K562 (cell line): ENCODE results near the gene GBA3. TPM values are rescaled to one million over a fixed set of nuclear protein-coding genes. Genes with fewer than 3 reads are reported as not detected.

Experiments used
- ATAC-seq: fragments of 200-7000 bp; cut with Tn5 transposase; 3 replicates; pipeline ENCODE4 v1.9.1; 2020; ENCODE audit warnings: moderate library complexity
- BruUV-seq: library from RNA; stranded (reverse); fragments of 400-500 nt; replicated peaks from 2 replicates; lab custom pipeline; 2021; lab: Mats Ljungman, UMichigan
- CTCF ChIA-PET: fragments of 300-600 bp; formaldehyde crosslinking; extraction: SDS; loops from one replicate; lab custom pipeline; 2021; ENCODE audit warnings: low intra/inter-chr PET ratio; lab: Yijun Ruan, JAX
- POLR2A ChIA-PET: fragments of 300-600, 350-650 bp; sonication (Branson Sonifier 250); formaldehyde crosslinking; extraction: SDS; loops from one replicate; lab custom pipeline; 2021; ENCODE audit warnings: antibody characterized with exemption, inconsistent platforms; lab: Yijun Ruan, JAX
- DNase-seq, 4 experiments: peaks; one replicate each; pipeline versions ENCODE4 v3.0.0 to v3.0.0-alpha.2; 2011 to 2018; ENCODE audit warnings: low spot score in 3 of 4, mixed read lengths in 3 of 4; ENCODE audit errors: extremely low read depth in 1 of 4
- FAIRE-seq: peaks from 2 replicates; lab custom pipeline; 2011; peaks lifted over from hg19 to GRCh38; lab: Jason Lieb, UNC
- H2AFZ ChIP-seq: 2 replicates; pipeline ENCODE4 v1.6.0; 2011; ENCODE audit warnings: low read depth, low read length, control low read depth, inconsistent platforms
- H3K27ac ChIP-seq: fragments of 200-600 bp; 3 replicates; pipeline ENCODE4 v1.8.0; 2011; ENCODE audit warnings: low read depth, mild to moderate bottlenecking, control low read depth, inconsistent platforms, low read length, moderate library complexity, mixed read lengths; ENCODE audit errors: extremely low read depth
- H3K27me3 ChIP-seq, 2 experiments: fragments of 300-600 bp in 1 of 2; 2 replicates in 1 of 2; 3 replicates in 1 of 2; pipeline versions ENCODE4 v1.6.0 to v1.8.0; 2011; ENCODE audit warnings: inconsistent platforms in 2 of 2, low read length in 2 of 2, mild to moderate bottlenecking in 1 of 2, mixed read lengths in 1 of 2, moderate library complexity in 1 of 2; ENCODE audit not compliant: control insufficient read depth in 2 of 2, insufficient read depth in 2 of 2
- H3K36me3 ChIP-seq: fragments of 300-600 bp; 3 replicates; pipeline ENCODE4 v1.8.0; 2011; ENCODE audit warnings: mild to moderate bottlenecking, low read length, inconsistent platforms; ENCODE audit not compliant: control insufficient read depth, insufficient read depth
- H3K4me1 ChIP-seq, 2 experiments: fragments of 200-600 bp in 1 of 2; replicated peaks in 1 of 2; 2 replicates in 1 of 2; 3 replicates in 1 of 2; pipeline versions ENCODE4 v1.5.1 to v1.8.0; 2011; ENCODE audit warnings: inconsistent platforms in 2 of 2, low read length in 2 of 2, mild to moderate bottlenecking in 1 of 2, mixed read lengths in 1 of 2, moderate library complexity in 1 of 2; ENCODE audit not compliant: control insufficient read depth in 2 of 2, insufficient read depth in 2 of 2
- H3K4me2 ChIP-seq: 2 replicates; pipeline ENCODE4 v1.6.1; 2011; ENCODE audit warnings: low read length, control low read depth, inconsistent platforms, mixed read lengths; ENCODE audit not compliant: insufficient read depth
- H3K4me3 ChIP-seq: fragments of 200-600 bp; sonication (generic), shearing (Covaris generic); 2 replicates; pipeline ENCODE4 v1.5.1; 2016; ENCODE audit warnings: control low read depth, inconsistent platforms
- H3K79me2 ChIP-seq: fragments of 200-600 bp; 3 replicates; pipeline ENCODE4 v1.8.0; 2011; ENCODE audit warnings: low read length, inconsistent platforms; ENCODE audit not compliant: control insufficient read depth, insufficient read depth
- H3K9ac ChIP-seq, 2 experiments: 2 replicates each; pipeline versions ENCODE4 v1.6.0 to v1.6.1; 2011; ENCODE audit warnings: low read depth in 2 of 2, low read length in 2 of 2, control low read depth in 1 of 2, inconsistent platforms in 1 of 2, mild to moderate bottlenecking in 1 of 2, mixed read lengths in 1 of 2; ENCODE audit not compliant: insufficient read depth in 1 of 2
- H3K9me1 ChIP-seq: one replicate; pipeline ENCODE4 v1.6.0; 2011; ENCODE audit warnings: inconsistent platforms, mild to moderate bottlenecking, low read length, moderate library complexity; ENCODE audit not compliant: control insufficient read depth, insufficient read depth
- H3K9me3 ChIP-seq: replicated peaks from 2 replicates; pipeline ENCODE4 v1.5.1; 2011; ENCODE audit warnings: low read depth, low read length, inconsistent platforms; ENCODE audit not compliant: control insufficient read depth, insufficient read depth
- H4K20me1 ChIP-seq: replicated peaks from 2 replicates; pipeline ENCODE4 v1.6.1; 2011; ENCODE audit warnings: low read length, inconsistent platforms, mixed read lengths; ENCODE audit not compliant: control insufficient read depth, insufficient read depth
- CSDE1 ChIP-seq, 2 experiments: fragments of 450-650 bp; IDR thresholded peaks; 2 replicates each; pipeline ENCODE4 v1.6.1; 2016; ENCODE audit warnings: mild to moderate bottlenecking in 1 of 2
- DPF2 ChIP-seq: fragments of 450-650 bp; IDR thresholded peaks from 2 replicates; pipeline ENCODE4 v1.6.1; 2016
- HNRNPH1 ChIP-seq: fragments of 200-400 bp; formaldehyde crosslinking; optimal IDR thresholded peaks from 2 replicates; pipeline ENCODE3; 2017; ENCODE audit warnings: low read depth, mild to moderate bottlenecking, low read length, moderate library complexity
- MCM3 ChIP-seq: fragments of 450-650 bp; IDR thresholded peaks from 2 replicates; pipeline ENCODE4 v1.6.1; 2016
- MYC ChIP-seq, 2 experiments: fragments of 250-450 bp in 1 of 2; sonication (Bioruptor Pico) in 1 of 2; IDR thresholded peaks; 2 replicates each; pipeline versions ENCODE4 v1.5.1 to v1.6.1; 2012 to 2021; ENCODE audit warnings: low read depth in 2 of 2, borderline replicate concordance in 1 of 2, improper control_type of control experiment in 1 of 2, low read length in 1 of 2, mild to moderate bottlenecking in 1 of 2, moderate library complexity in 1 of 2
- NCOR1 ChIP-seq: fragments of 450-650 bp; IDR thresholded peaks from 2 replicates; pipeline ENCODE4 v1.6.1; 2016; ENCODE audit warnings: mild to moderate bottlenecking, moderate library complexity
- NELFE ChIP-seq: IDR thresholded peaks from 2 replicates; pipeline ENCODE4 v1.6.1; 2011; ENCODE audit warnings: mild to moderate bottlenecking; ENCODE audit not compliant: insufficient read depth, insufficient read length
- NKRF ChIP-seq: fragments of 450-650 bp; IDR thresholded peaks from 2 replicates; pipeline ENCODE4 v1.6.1; 2016; ENCODE audit warnings: borderline replicate concordance
- PHF8 ChIP-seq: fragments of 200-600 bp; sonication (generic); IDR thresholded peaks from 2 replicates; pipeline ENCODE4 v1.6.1; 2012; ENCODE audit warnings: mixed run types, mild to moderate bottlenecking, inconsistent platforms, low read length, moderate library complexity, borderline replicate concordance
- SNAPC5 ChIP-seq: fragments of 250-450 bp; sonication (Bioruptor Pico); IDR thresholded peaks from 2 replicates; pipeline ENCODE4 v1.8.0; 2021; ENCODE audit warnings: moderate library complexity, mild to moderate bottlenecking, inconsistent platforms
- ZBTB26 ChIP-seq: fragments of 450-650 bp; formaldehyde crosslinking; IDR thresholded peaks from 2 replicates; pipeline ENCODE4 v1.4.0; 2022; ENCODE audit warnings: missing genetic modification characterization
- ZFP36 ChIP-seq: fragments of 150-350 bp; IDR thresholded peaks from 2 replicates; pipeline ENCODE4 v1.6.1; 2018; ENCODE audit warnings: low read length, low read depth; ENCODE audit not compliant: partially characterized antibody
- ZNF316 ChIP-seq: fragments of 450-650 bp; IDR thresholded peaks from 2 replicates; pipeline ENCODE4 v1.6.1; 2016
- ZNF830 ChIP-seq: fragments of 250-450 bp; sonication (Bioruptor Pico); IDR thresholded peaks from 2 replicates; pipeline ENCODE4 v1.5.0; 2021; ENCODE audit warnings: mild to moderate bottlenecking
- WGBS: fragments of 100-300 bp; shearing (Covaris generic); methylation state at CpG from one replicate; pipeline ENCODE4 v1.1.6; 2016; ENCODE audit warnings: low coverage, mixed read lengths; ENCODE audit not compliant: insufficient coverage; ENCODE audit errors: missing lambda C conversion rate; 5-methylcytosine and 5-hydroxymethylcytosine counted together
- in situ Hi-C: fragments of 300-500 bp; cut with MboI; formaldehyde crosslinking; loops from 4 replicates; pipeline ENCODE4 v1.15.0; 2018; ENCODE audit warnings: inconsistent platforms, mixed read lengths
- intact Hi-C: fragments of 100-400 bp; cut with micrococcal nuclease; formaldehyde crosslinking; loops from 2 replicates; pipeline ENCODE4 v1.14.2; 2022
- polyA plus RNA-seq, 8 experiments: library from polyadenylated mRNA; depleted of rRNA in 4 of 8; stranded (reverse) in 5 of 8; unstranded in 3 of 8; fragments of >200 nt; fragmentation: Nextera tagmentation in 2 of 8; fragmentation: Illumina TruSeq in 1 of 8; extraction: Ambion mirVana in 2 of 8; extraction: Trizol in 1 of 8; gene quantifications; 2 replicates each; pipeline versions ENCODE4 v1.2.1 to v1.2.3, GENCODE V29; 2011 to 2014; ENCODE audit warnings: inconsistent platforms in 1 of 8, missing spikeins in 1 of 8
- total RNA-seq, 7 experiments: library from RNA; depleted of rRNA in 6 of 7; stranded (reverse); fragments of >200 nt in 6 of 7; fragmentation: Illumina TruSeq in 2 of 7; extraction: Trizol in 2 of 7; gene quantifications; 2 replicates each; pipeline versions ENCODE4 v1.2.1 to v1.2.3, GENCODE V29; 2011 to 2021; ENCODE audit warnings: low replicate concordance in 1 of 7

The GBA3 gene
- total and polyA plus RNA-seq, 9 of the 15 experiments (the other 6 are each of a cell fraction or from before 2014, with no cell fraction given): 0.13 to 0.75 (median 0.40) TPM; not detected in 1

- intact Hi-C loops (no loop called here), in situ Hi-C loops (no loop called here)
- DNase-seq (no peak), FAIRE-seq (no peak), ATAC-seq (no peak)
- no peaks in the 10 kb centered on the region for H4K20me1 ChIP-seq
- no peaks in the 10 kb centered on the region for H3K9me3 ChIP-seq
- H3K79me2 ChIP-seq: no peaks in the 10 kb centered on the region
- H3K27me3 ChIP-seq: no peaks in the 10 kb centered on the region
- ChIA-PET POLR2A (no interaction called here), CTCF (no interaction called here)
- no peak overlapping the region for H2AFZ ChIP-seq
- H3K4me3 ChIP-seq: no peak overlapping the region
- H3K9me1 ChIP-seq: no peaks in the 10 kb centered on the region
- no peak for TF ChIP-seq MCM3
- TF ChIP-seq SNAPC5 (CRISPR knock-in tag): no peak
- TF ChIP-seq CSDE1 (IDR thresholded peaks at IDR 0.05): no peak
- TF ChIP-seq NKRF: no peak
- TF ChIP-seq MYC (IDR thresholded peaks at IDR 0.05; ENCODE audit: low read depth, low read length): no peak
- TF ChIP-seq MYC (CRISPR knock-in tag; IDR thresholded peaks at IDR 0.05; ENCODE audit: borderline replicate concordance, low read depth): no peak
- TF ChIP-seq ZBTB26 (CRISPR knock-in tag): no peak
- no peak for TF ChIP-seq ZNF316
- TF ChIP-seq ZNF830 (CRISPR knock-in tag): no peak
- no peak for TF ChIP-seq DPF2
- TF ChIP-seq HNRNPH1: no peak
- no peak for TF ChIP-seq PHF8
- TF ChIP-seq ZFP36: no peak
- TF ChIP-seq NCOR1: no peak
- TF ChIP-seq NELFE: no peak
- no peak overlapping the region for H3K27ac ChIP-seq
- H3K4me2 ChIP-seq: no peak overlapping the region
- no peaks in the 10 kb centered on the region for H3K36me3 ChIP-seq
- WGBS: 0% methylated on average over 2 of the region's 2 CpGs
- BruUV-seq: no TSS peak
- no peaks in the 10 kb centered on the region for H3K4me1 ChIP-seq
- no peak overlapping the region for H3K9ac ChIP-seq
These were observed 44.2 kb downstream of the GBA3 start for GRCh38 chr4:22736912-22737311.
